Thymus (tissue), 11 donors: ENCODE data around the gene NDFIP2. TPM values are rescaled to one million over a fixed set of nuclear protein-coding genes. Genes with fewer than 3 reads are reported as not detected.

Source experiments
- DNase-seq, 9 donors: peaks; one replicate each; pipeline ENCODE4 v3.0.0-alpha.2; 2013; ENCODE audit warnings: low spot score in 9 of 9, low read depth in 6 of 9, missing footprints in 1 of 9
- H3K27ac ChIP-seq, 2 donors: one replicate each; pipeline ENCODE4 v1.5.1; 2013; ENCODE audit warnings: control low read depth in 1 of 2, low read depth in 1 of 2, low read length in 1 of 2, mild to moderate bottlenecking in 1 of 2, moderate library complexity in 1 of 2
- H3K27me3 ChIP-seq, 2 donors: one replicate each; pipeline ENCODE4 v1.5.1; 2013; ENCODE audit warnings: low read length in 1 of 2; ENCODE audit not compliant: control insufficient read depth in 2 of 2, insufficient read depth in 1 of 2
- H3K36me3 ChIP-seq, 2 donors: one replicate each; pipeline ENCODE4 v1.5.1; 2013; ENCODE audit warnings: low read length in 1 of 2, mild to moderate bottlenecking in 1 of 2, moderate library complexity in 1 of 2; ENCODE audit not compliant: control insufficient read depth in 2 of 2, insufficient read depth in 2 of 2
- H3K4me1 ChIP-seq, 2 donors: one replicate each; pipeline ENCODE4 v1.5.1; 2013; ENCODE audit warnings: low read length in 2 of 2; ENCODE audit not compliant: control insufficient read depth in 2 of 2, insufficient read depth in 2 of 2
- H3K4me3 ChIP-seq, 2 donors: one replicate each; pipeline ENCODE4 v1.5.1; 2013; ENCODE audit warnings: low read length in 2 of 2, control low read depth in 1 of 2, mild to moderate bottlenecking in 1 of 2
- H3K9me3 ChIP-seq, 2 donors: one replicate each; pipeline ENCODE4 v1.5.1; 2013; ENCODE audit warnings: low read length in 1 of 2, mild to moderate bottlenecking in 1 of 2; ENCODE audit not compliant: control insufficient read depth in 2 of 2, insufficient read depth in 1 of 2
- WGBS: extraction: QIAGEN DNeasy Blood & Tissue Kit; methylation state at CpG from one replicate; pipeline ENCODE4 v1.1.7; 2013; 5-methylcytosine and 5-hydroxymethylcytosine counted together
- polyA plus RNA-seq: library from polyadenylated mRNA; stranded (reverse); fragments of 200-250 nt; gene quantifications from one replicate; pipeline ENCODE4 v1.2.3, GENCODE V29; 2013
- total RNA-seq: library from RNA; stranded (reverse); fragments of 120-200 nt; gene quantifications from one replicate; pipeline ENCODE4 v1.2.4, GENCODE V29; 2013
- donor health status: healthy.

The NDFIP2 gene
- total and polyA plus RNA-seq, 2 donors = 23.3 to 31.9 TPM

DNA sequence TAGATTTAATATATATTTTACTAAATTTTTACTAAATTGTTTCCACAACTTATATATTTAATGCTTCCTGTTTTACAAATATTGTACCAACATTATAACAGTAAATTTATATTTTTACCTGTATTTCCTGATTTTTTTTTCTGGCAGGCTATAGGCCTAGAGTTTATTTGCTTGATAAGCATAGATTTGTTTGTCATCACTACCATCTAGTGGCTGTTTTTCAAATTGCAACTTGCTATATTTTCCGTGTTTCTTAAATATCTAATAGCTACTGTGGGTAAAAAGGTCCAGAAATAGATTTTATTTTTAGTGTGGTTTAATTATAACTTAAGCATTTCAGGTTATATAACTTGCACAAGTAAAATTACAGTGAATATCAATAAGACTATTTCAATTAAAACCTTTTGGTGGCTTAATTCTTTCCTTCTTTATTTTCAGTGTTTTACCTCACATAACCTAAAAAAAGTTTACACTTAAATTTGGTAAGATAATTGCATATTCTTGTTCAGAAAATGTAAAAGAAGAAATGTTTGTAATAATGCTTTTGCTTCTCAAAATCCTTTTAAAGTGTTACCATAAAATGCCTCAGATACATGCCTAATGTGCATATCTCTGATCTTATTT lies 60.6 kb downstream of the NDFIP2 start:
- no peaks in the 10 kb centered on the region for H3K27me3 ChIP-seq
- DNase-seq = peak in 8 of 9 donors; percentile 42 to 83 (median 72)
- 1% methylated on average over 1 of the region's 1 CpG for WGBS
- H3K27ac ChIP-seq = no peak overlapping the region
- no peaks in the 10 kb centered on the region for H3K9me3 ChIP-seq
- no peak overlapping the region for H3K4me3 ChIP-seq
- no peaks in the 10 kb centered on the region for H3K4me1 ChIP-seq
- H3K36me3 ChIP-seq = no peaks in the 10 kb centered on the region

DNA sequence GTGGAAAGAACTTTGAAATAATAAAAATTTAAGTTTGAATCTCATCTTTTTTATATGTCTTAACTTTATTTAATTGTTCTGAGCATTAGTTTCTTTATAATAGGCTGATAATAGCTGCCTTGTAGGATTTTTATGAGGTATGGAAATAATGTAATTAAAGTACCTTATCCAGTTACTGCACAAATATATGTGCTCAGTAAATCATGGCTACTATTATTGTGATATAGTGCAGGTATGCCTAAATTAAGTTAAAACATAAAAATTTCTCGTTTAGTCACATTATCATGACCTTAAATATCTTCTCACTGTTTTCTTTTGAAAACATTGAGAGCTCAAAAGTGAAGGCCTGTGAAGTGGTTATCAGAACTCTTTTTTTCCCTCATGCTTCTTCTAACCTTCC lies 62.9 kb downstream of the NDFIP2 start:
- no peaks in the 10 kb centered on the region for H3K9me3 ChIP-seq
- no peak overlapping the region for H3K27ac ChIP-seq
- 96% methylated on average over 1 of the region's 1 CpG for WGBS
- no peak overlapping the region for H3K4me3 ChIP-seq
- H3K36me3 ChIP-seq = no peaks in the 10 kb centered on the region
- DNase-seq = no peak
- H3K27me3 ChIP-seq = no peaks in the 10 kb centered on the region
- H3K4me1 ChIP-seq = no peaks in the 10 kb centered on the region

DNA sequence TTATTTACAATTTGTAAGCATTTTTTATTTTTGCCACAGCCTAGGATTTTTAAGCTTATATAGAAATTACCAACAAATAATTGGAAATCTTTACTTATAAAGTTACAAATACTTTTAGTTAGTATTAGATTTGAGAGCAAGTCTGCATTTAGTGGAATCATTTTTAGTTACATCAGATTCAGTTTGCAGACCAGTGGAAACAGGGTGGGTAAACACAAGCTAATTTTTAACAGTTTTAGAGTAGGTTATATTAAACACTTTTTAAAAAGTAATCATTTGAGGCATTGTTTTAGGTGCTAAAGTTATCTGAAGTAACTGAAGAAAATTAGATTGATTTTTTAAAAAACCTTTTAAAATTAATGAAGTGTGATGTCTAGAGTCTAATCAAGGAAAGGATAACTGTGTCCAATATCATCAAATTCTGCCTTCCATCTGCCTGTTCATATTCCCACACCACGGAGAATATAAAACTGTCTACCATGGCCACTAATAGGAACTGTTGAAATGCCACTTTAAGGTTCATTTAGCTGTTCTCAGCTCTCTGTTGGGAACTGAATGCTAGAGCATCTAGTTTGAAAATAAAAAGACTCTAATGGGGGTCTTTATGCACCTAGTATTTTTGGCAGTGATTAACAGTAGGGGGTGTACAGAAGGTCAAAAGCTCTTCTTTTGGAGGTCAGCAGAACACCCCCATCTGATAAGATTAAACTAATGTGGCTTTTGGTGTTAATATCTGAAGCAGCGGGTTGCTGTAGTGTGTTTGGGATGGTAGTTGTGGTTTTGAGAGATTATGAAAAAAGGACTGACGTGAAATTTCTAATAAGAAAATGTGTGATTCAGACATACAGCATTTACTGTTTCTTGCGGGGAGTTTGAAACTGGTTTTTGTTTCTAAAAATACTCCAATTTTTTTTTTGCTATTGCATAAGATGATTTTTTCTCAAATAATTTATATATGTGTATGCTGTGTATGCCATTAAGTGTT lies 66.5 kb downstream of the NDFIP2 start:
- Histone ChIP-seq H3K4me3 (no peak overlapping the region), H3K36me3 (no peaks in the 10 kb centered on the region), H3K4me1 (no peaks in the 10 kb centered on the region), H3K27ac (no peak overlapping the region), H3K27me3 (no peaks in the 10 kb centered on the region), H3K9me3 (no peaks in the 10 kb centered on the region)
- 94% methylated on average over 4 of the region's 4 CpGs for WGBS
- no peak for DNase-seq

DNA sequence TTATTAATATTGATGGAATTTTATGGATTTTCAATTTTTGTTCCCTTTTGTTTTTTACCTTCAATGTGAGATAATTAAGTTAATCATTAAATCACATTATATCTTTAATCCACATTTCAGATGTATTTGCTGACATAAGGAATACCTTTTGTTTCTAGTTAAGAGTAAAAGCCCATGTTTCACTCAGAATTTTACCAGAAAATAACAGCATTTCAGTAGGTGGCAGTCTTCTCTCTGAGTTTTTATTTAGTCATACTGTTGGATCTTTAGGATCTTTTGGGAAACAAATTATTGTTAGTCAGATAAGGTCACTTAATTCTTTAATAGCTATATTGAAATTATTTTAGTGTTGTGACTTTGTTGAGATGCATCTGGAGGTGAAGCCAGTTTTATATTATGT lies 67.9 kb downstream of the NDFIP2 start:
- H3K27me3 ChIP-seq = no peaks in the 10 kb centered on the region

DNA sequence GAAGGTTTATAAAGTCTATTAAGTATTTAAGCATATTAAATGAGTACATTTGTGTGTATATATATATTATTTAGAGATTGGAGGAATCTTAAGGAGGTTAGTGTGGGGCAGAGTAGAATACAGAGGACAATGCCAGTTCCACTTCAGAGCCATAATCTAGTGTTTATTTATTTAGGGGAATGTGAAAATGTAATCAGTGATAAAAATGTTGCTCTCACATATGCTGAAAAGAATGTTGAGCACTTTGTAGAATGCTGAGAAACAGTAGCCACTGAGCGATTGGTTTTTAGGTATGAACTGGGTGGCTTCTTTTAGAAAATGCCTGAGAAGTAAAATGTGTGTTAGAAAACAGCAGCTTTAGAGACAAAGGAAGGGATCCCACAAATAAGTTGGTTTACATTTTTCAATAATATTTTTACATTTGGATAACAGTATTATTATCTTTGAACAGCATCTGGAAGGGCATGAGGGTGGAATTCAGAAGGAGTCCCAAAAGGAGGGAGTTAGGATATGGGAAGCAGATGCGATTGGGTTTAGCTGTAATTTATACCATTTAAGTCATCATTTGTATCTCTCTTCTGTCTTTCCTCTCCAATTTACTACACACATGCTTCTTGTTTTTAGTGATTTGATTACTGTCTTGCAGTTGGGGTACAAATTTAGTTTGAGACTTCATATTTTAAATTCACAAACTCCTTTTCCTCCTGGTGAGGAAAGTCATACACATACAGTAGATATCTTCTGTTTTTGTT lies 68.6 kb downstream of the NDFIP2 start:
- H3K4me3 ChIP-seq = no peak overlapping the region
- no peaks in the 10 kb centered on the region for H3K9me3 ChIP-seq
- no peak for DNase-seq
- H3K27ac ChIP-seq = no peak overlapping the region
- H3K36me3 ChIP-seq = no peaks in the 10 kb centered on the region
- H3K4me1 ChIP-seq = no peaks in the 10 kb centered on the region
- 98% methylated on average over 2 of the region's 2 CpGs for WGBS
- no peaks in the 10 kb centered on the region for H3K27me3 ChIP-seq

More for the DNA sequence above, 67.9 kb downstream of the NDFIP2 start:
- DNase-seq = no peak
- no peaks in the 10 kb centered on the region for H3K9me3 ChIP-seq
- no peak overlapping the region for H3K27ac ChIP-seq
- H3K4me1 ChIP-seq = no peaks in the 10 kb centered on the region
- H3K36me3 ChIP-seq = no peaks in the 10 kb centered on the region
- no peak overlapping the region for H3K4me3 ChIP-seq

DNA sequence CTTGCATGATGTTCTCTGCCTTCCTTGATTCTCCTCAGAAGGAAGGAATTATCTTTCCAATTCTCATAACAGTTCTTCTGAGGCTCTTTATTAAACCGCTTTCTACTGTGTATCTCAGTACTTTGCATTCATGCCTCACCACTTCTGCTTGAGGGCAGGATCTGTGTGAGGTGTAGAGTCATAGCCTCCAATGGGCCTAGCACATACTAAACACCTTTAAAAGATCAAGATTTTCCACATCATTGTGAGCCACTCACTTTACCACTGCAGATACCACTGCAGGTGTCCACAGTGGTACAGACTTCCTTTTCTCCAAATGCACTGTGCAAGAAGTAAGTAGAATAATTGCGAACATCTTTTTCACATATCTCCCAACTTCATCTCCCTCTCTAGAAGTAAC lies 76.7 kb downstream of the NDFIP2 start:
- H3K9me3 ChIP-seq = no peaks in the 10 kb centered on the region
- WGBS = 100% methylated on average over 2 of the region's 2 CpGs

DNA sequence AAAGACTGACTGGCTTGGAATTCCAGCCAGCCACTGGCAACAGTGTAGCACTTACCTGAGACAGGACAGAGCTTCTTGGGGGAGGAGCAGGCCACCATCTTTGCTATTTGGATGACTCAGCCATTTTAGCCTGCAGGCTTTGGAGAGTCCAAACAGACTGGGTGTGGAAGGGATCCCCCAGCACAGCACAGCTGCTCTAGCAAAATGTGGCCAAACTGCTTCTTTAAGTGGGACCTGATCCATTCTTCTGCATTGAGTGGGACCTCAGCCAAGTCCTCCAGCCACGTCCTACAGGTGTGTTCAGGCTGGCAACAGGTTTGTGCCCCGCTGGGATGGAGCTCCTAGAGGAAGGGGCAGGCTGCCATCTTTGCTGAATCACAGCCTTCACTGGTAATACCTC lies 80.0 kb downstream of the NDFIP2 start:
- Histone ChIP-seq H3K27me3 (no peaks in the 10 kb centered on the region), H3K4me1 (no peaks in the 10 kb centered on the region), H3K4me3 (no peak overlapping the region), H3K9me3 (no peaks in the 10 kb centered on the region), H3K27ac (no peak overlapping the region), H3K36me3 (no peaks in the 10 kb centered on the region)
- DNase-seq = no peak
- 98% methylated on average over 2 of the region's 2 CpGs for WGBS

More for the DNA sequence above, 76.7 kb downstream of the NDFIP2 start:
- no peaks in the 10 kb centered on the region for H3K4me1 ChIP-seq
- no peak overlapping the region for H3K27ac ChIP-seq
- no peaks in the 10 kb centered on the region for H3K27me3 ChIP-seq
- DNase-seq = no peak
- no peak overlapping the region for H3K4me3 ChIP-seq
- no peaks in the 10 kb centered on the region for H3K36me3 ChIP-seq

DNA sequence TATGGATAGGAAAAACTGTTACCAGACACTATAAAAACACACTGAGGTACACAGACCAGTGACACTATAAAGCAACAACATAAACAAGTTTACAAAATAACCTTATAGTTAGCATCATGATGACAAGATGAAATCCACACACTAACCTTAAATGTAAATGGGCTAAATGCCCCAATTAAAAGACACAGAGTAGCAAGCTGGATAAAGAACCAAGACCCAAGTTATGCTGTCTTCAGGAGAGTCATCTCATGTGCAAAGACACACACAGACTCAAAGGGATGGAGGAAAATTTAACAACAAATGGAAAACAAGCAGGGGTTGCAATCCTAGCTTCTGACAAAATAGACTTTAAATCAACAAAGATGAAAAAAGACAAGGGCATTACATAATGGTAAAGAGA lies 81.6 kb downstream of the NDFIP2 start:
- no peaks in the 10 kb centered on the region for H3K36me3 ChIP-seq
- H3K27ac ChIP-seq = no peak overlapping the region
- H3K27me3 ChIP-seq = no peaks in the 10 kb centered on the region
- no peaks in the 10 kb centered on the region for H3K9me3 ChIP-seq
- H3K4me3 ChIP-seq = no peak overlapping the region
- H3K4me1 ChIP-seq = no peaks in the 10 kb centered on the region
- DNase-seq = no peak

DNA sequence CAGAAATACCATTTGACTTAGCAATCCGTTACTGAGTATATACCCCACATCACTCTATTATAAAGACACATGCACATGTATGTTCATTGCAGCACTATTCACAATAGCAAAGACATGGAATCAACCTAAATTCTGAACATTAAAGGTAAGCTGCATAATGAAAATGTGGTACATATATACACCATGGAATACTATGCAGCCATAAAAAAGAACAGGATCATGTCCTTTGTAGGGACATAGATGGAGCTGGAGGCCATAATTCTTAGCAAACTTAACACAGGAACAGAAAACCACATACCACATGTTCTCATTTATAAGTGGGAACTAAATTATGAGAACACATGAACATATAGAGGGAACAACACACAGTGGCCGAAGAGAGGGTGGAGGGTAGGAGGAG lies 85.2 kb downstream of the NDFIP2 start:
- 98% methylated on average over 2 of the region's 2 CpGs for WGBS
- Histone ChIP-seq H3K27ac (no peak overlapping the region), H3K36me3 (no peaks in the 10 kb centered on the region), H3K4me3 (no peak overlapping the region), H3K9me3 (no peaks in the 10 kb centered on the region), H3K27me3 (no peaks in the 10 kb centered on the region), H3K4me1 (no peaks in the 10 kb centered on the region)
- no peak for DNase-seq
